ENCODE data around the gene PDZD7. TPM values are rescaled to one million over a fixed set of nuclear protein-coding genes. Genes with fewer than 3 reads are reported as not detected.
A peak's percentile ranks its signal among the peaks of the same experiment; 100 is the strongest.

The PDZD7 gene
- total RNA-seq, 1 experiment from 2014 or later: 1.8 TPM

- CTCF ChIA-PET: interaction anchor here (0.6 to 1.1 kb wide), 5 partner anchors 9 to 87 kb away, joined by 3 to 4 read pairs (median 3); no protein-coding TSS in a partner anchor
- Histone ChIP-seq H3K27ac (ENCODE audit: low read length) (no peak overlapping the region), H3K9me3 (ENCODE audit: control insufficient read depth, insufficient read depth, low read depth, low read length) (no peaks in the 10 kb centered on the region), H3K27me3 (ENCODE audit: control insufficient read depth, insufficient read depth, low read length) (no peaks in the 10 kb centered on the region), H3K4me1 (ENCODE audit: control insufficient read depth, insufficient read depth, low read length) (peaks cover 29% of the 10 kb centered on the region), H3K4me3 (ENCODE audit: low read depth in 2 of 2, low read length in 2 of 2) (no peak overlapping the region), H3K36me3 (ENCODE audit: control insufficient read depth, insufficient read depth, low read length) (peaks cover 6% of the 10 kb centered on the region; the same call in 1 of the 2 replicates)
- DNase-seq (ENCODE audit: low read depth, low spot score) (no peak), ATAC-seq (no peak)
- intact Hi-C loops (cut with micrococcal nuclease; ENCODE audit: unreplicated experiment) (no loop called here), in situ Hi-C loops (cut with HindIII; ENCODE audit: low pct_unique_long_range_greater_than_20kb, low sequenced_read_pairs) (no loop called here)
- POLR2A ChIA-PET: interaction anchor here (1.0 kb wide), 1 partner anchor 13 kb away, joined by 4 read pairs; no protein-coding TSS in a partner anchor
- TF ChIP-seq, protein P1, sequence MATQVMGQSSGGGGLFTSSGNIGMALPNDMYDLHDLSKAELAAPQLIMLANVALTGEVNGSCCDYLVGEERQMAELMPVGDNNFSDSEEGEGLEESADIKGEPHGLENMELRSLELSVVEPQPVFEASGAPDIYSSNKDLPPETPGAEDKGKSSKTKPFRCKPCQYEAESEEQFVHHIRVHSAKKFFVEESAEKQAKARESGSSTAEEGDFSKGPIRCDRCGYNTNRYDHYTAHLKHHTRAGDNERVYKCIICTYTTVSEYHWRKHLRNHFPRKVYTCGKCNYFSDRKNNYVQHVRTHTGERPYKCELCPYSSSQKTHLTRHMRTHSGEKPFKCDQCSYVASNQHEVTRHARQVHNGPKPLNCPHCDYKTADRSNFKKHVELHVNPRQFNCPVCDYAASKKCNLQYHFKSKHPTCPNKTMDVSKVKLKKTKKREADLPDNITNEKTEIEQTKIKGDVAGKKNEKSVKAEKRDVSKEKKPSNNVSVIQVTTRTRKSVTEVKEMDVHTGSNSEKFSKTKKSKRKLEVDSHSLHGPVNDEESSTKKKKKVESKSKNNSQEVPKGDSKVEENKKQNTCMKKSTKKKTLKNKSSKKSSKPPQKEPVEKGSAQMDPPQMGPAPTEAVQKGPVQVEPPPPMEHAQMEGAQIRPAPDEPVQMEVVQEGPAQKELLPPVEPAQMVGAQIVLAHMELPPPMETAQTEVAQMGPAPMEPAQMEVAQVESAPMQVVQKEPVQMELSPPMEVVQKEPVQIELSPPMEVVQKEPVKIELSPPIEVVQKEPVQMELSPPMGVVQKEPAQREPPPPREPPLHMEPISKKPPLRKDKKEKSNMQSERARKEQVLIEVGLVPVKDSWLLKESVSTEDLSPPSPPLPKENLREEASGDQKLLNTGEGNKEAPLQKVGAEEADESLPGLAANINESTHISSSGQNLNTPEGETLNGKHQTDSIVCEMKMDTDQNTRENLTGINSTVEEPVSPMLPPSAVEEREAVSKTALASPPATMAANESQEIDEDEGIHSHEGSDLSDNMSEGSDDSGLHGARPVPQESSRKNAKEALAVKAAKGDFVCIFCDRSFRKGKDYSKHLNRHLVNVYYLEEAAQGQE (IDR thresholded peaks at IDR 0.05; ENCODE audit: insufficient read depth in 1 of 2, low read depth in 2 of 2, low read length in 1 of 2): no peak
- no peak for TF ChIP-seq TCF7L2 (IDR thresholded peaks at IDR 0.05; ENCODE audit: low read depth, low read length)
- TF ChIP-seq, protein P2, sequence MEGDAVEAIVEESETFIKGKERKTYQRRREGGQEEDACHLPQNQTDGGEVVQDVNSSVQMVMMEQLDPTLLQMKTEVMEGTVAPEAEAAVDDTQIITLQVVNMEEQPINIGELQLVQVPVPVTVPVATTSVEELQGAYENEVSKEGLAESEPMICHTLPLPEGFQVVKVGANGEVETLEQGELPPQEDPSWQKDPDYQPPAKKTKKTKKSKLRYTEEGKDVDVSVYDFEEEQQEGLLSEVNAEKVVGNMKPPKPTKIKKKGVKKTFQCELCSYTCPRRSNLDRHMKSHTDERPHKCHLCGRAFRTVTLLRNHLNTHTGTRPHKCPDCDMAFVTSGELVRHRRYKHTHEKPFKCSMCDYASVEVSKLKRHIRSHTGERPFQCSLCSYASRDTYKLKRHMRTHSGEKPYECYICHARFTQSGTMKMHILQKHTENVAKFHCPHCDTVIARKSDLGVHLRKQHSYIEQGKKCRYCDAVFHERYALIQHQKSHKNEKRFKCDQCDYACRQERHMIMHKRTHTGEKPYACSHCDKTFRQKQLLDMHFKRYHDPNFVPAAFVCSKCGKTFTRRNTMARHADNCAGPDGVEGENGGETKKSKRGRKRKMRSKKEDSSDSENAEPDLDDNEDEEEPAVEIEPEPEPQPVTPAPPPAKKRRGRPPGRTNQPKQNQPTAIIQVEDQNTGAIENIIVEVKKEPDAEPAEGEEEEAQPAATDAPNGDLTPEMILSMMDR (IDR thresholded peaks at IDR 0.05): peak; percentile 71
- TF ChIP-seq SIN3A (IDR thresholded peaks at IDR 0.05; ENCODE audit: borderline replicate concordance, insufficient read depth, low read depth, low read length): no peak
- no peak for TF ChIP-seq POLR2AphosphoS5 (IDR thresholded peaks at IDR 0.05; ENCODE audit: low read depth, low read length)
- no TSS peak for BruUV-seq (replicated peaks)
Observed at GRCh38 chr10:101055411-101055810, 24.5 kb upstream of the PDZD7 start.

GRCh38 chr10:101054876-101055275, 23.9 kb upstream of the PDZD7 start:
- Histone ChIP-seq H3K27ac (ENCODE audit: low read length) (no peak overlapping the region), H3K4me1 (ENCODE audit: control insufficient read depth, insufficient read depth, low read length) (peaks cover 30% of the 10 kb centered on the region), H3K4me3 (ENCODE audit: low read depth in 2 of 2, low read length in 2 of 2) (no peak overlapping the region), H3K9me3 (ENCODE audit: control insufficient read depth, insufficient read depth, low read depth, low read length) (no peaks in the 10 kb centered on the region), H3K36me3 (ENCODE audit: control insufficient read depth, insufficient read depth, low read length) (peaks cover 1% of the 10 kb centered on the region; the same call in 1 of the 2 replicates), H3K27me3 (ENCODE audit: control insufficient read depth, insufficient read depth, low read length) (no peaks in the 10 kb centered on the region)
- CTCF ChIA-PET: interaction anchor here (1.1 kb wide), 1 partner anchor 36 kb away, joined by 3 read pairs; no protein-coding TSS in a partner anchor
- BruUV-seq (replicated peaks): no TSS peak
- intact Hi-C loops (cut with micrococcal nuclease; ENCODE audit: unreplicated experiment): no loop called here
- TF ChIP-seq TCF7L2 (IDR thresholded peaks at IDR 0.05; ENCODE audit: low read depth, low read length): no peak
- TF ChIP-seq SIN3A (IDR thresholded peaks at IDR 0.05; ENCODE audit: borderline replicate concordance, insufficient read depth, low read depth, low read length): no peak
- no peak for TF ChIP-seq POLR2AphosphoS5 (IDR thresholded peaks at IDR 0.05; ENCODE audit: low read depth, low read length)
- TF ChIP-seq, protein P1 (IDR thresholded peaks at IDR 0.05; ENCODE audit: insufficient read depth in 1 of 2, low read depth in 2 of 2, low read length in 1 of 2): no peak
- TF ChIP-seq, protein P2 (IDR thresholded peaks at IDR 0.05): no peak
- ATAC-seq (no peak), DNase-seq (ENCODE audit: low read depth, low spot score) (no peak)
- POLR2A ChIA-PET: interaction anchor here (1.0 kb wide), 1 partner anchor 12 kb away, joined by 4 read pairs; no protein-coding TSS in a partner anchor
- in situ Hi-C loops (cut with HindIII; ENCODE audit: low pct_unique_long_range_greater_than_20kb, low sequenced_read_pairs): no loop called here
